Activated naive CD8-positive, alpha-beta T cell treated with anti-CD3 and anti-CD28 coated beads, Interleukin-2, amount 50 U/mL, for 24 hours (primary cell): ENCODE results near the gene THADA.

Source experiments
- ATAC-seq: fragments of 150-1000 bp; cut with Tn5 transposase; one replicate; pipeline ENCODE4 v1.10.0; 2021
- DNase-seq: peaks from one replicate; pipeline ENCODE4 v3.0.0; 2021
- H3K27ac Mint-ChIP-seq: one replicate; pipeline ENCODE4 v1.8.0; 2021; ENCODE audit warnings: mild to moderate bottlenecking, mixed read lengths
- H3K27me3 Mint-ChIP-seq: one replicate; pipeline ENCODE4 v1.8.0; 2021; ENCODE audit warnings: mixed read lengths
- H3K36me3 Mint-ChIP-seq: one replicate; pipeline ENCODE4 v1.8.0; 2021; ENCODE audit warnings: low read depth, mixed read lengths
- H3K4me1 Mint-ChIP-seq: one replicate; pipeline ENCODE4 v1.8.0; 2021; ENCODE audit warnings: mixed read lengths
- H3K4me3 Mint-ChIP-seq: one replicate; pipeline ENCODE4 v1.8.0; 2021; ENCODE audit warnings: mild to moderate bottlenecking, moderate library complexity, mixed read lengths
- H3K9me3 Mint-ChIP-seq: one replicate; pipeline ENCODE4 v1.8.0; 2021; ENCODE audit warnings: mixed read lengths

THADA gene

GRCh38 chr2:43426305-43427031 lies 169.4 kb downstream of the THADA start:
- H3K4me3 Mint-ChIP-seq, result no peak overlapping the region
- H3K27me3 Mint-ChIP-seq, result no peaks in the 10 kb centered on the region
- H3K4me1 Mint-ChIP-seq, result peaks cover 47% of the 10 kb centered on the region
- peak; percentile 55 for DNase-seq
- no peaks in the 10 kb centered on the region for H3K9me3 Mint-ChIP-seq
- peak overlapping the region; percentile 68 for H3K27ac Mint-ChIP-seq
- ATAC-seq, result peak; percentile 94
- peaks cover 35% of the 10 kb centered on the region for H3K36me3 Mint-ChIP-seq

GRCh38 chr2:43425659-43426058 lies 170.2 kb downstream of the THADA start:
- ATAC-seq, result no peak
- peaks cover 47% of the 10 kb centered on the region for H3K4me1 Mint-ChIP-seq
- DNase-seq, result no peak
- H3K36me3 Mint-ChIP-seq, result peaks cover 37% of the 10 kb centered on the region
- no peak overlapping the region for H3K4me3 Mint-ChIP-seq
- H3K27ac Mint-ChIP-seq, result peak overlapping the region; percentile 49
- H3K9me3 Mint-ChIP-seq, result no peaks in the 10 kb centered on the region
- H3K27me3 Mint-ChIP-seq, result no peaks in the 10 kb centered on the region

- ATAC-seq (peak; percentile 60), DNase-seq (peak; percentile 12)
- H3K4me1 Mint-ChIP-seq, result peaks cover 50% of the 10 kb centered on the region
- H3K36me3 Mint-ChIP-seq, result peaks cover 41% of the 10 kb centered on the region
- peak overlapping the region; percentile 4 for H3K4me3 Mint-ChIP-seq
- peak overlapping the region; percentile 35 for H3K27ac Mint-ChIP-seq
- H3K27me3 Mint-ChIP-seq, result no peaks in the 10 kb centered on the region
- no peaks in the 10 kb centered on the region for H3K9me3 Mint-ChIP-seq
Measured at GRCh38 chr2:43424262-43425207, 171.3 kb downstream of the THADA start.

- peaks cover 50% of the 10 kb centered on the region for H3K4me1 Mint-ChIP-seq
- DNase-seq, result no peak
- no peak overlapping the region for H3K4me3 Mint-ChIP-seq
- no peaks in the 10 kb centered on the region for H3K9me3 Mint-ChIP-seq
- peaks cover 41% of the 10 kb centered on the region for H3K36me3 Mint-ChIP-seq
- H3K27me3 Mint-ChIP-seq, result no peaks in the 10 kb centered on the region
- peak overlapping the region; percentile 19 for H3K27ac Mint-ChIP-seq
- ATAC-seq, result no peak
Measured at GRCh38 chr2:43423941-43424261, 171.9 kb downstream of the THADA start.

- peaks cover 26% of the 10 kb centered on the region for H3K36me3 Mint-ChIP-seq
Measured at GRCh38 chr2:43421194-43421593, 174.6 kb downstream of the THADA start.

GRCh38 chr2:43420389-43420801 lies 175.4 kb downstream of the THADA start:
- no peak overlapping the region for H3K4me3 Mint-ChIP-seq
- DNase-seq (no peak), ATAC-seq (no peak)
- no peaks in the 10 kb centered on the region for H3K9me3 Mint-ChIP-seq
- peaks cover 25% of the 10 kb centered on the region for H3K36me3 Mint-ChIP-seq
- no peak overlapping the region for H3K27ac Mint-ChIP-seq
- peaks cover 26% of the 10 kb centered on the region for H3K4me1 Mint-ChIP-seq
- H3K27me3 Mint-ChIP-seq, result no peaks in the 10 kb centered on the region

More at GRCh38 chr2:43421194-43421593, 174.6 kb downstream of the THADA start:
- peaks cover 34% of the 10 kb centered on the region for H3K4me1 Mint-ChIP-seq
- DNase-seq (no peak), ATAC-seq (no peak)
- no peak overlapping the region for H3K4me3 Mint-ChIP-seq
- no peak overlapping the region for H3K27ac Mint-ChIP-seq
- no peaks in the 10 kb centered on the region for H3K27me3 Mint-ChIP-seq
- H3K9me3 Mint-ChIP-seq, result no peaks in the 10 kb centered on the region

- Mint-ChIP-seq H3K9me3 (no peaks in the 10 kb centered on the region), H3K4me3 (no peak overlapping the region), H3K4me1 (peaks cover 20% of the 10 kb centered on the region), H3K27me3 (no peaks in the 10 kb centered on the region), H3K36me3 (peaks cover 22% of the 10 kb centered on the region), H3K27ac (no peak overlapping the region)
- no peak for ATAC-seq
- DNase-seq, result no peak
Measured at GRCh38 chr2:43419876-43420275, 176.0 kb downstream of the THADA start.

- Mint-ChIP-seq H3K36me3 (peaks cover 26% of the 10 kb centered on the region), H3K9me3 (no peaks in the 10 kb centered on the region), H3K4me1 (peaks cover 14% of the 10 kb centered on the region), H3K27me3 (no peaks in the 10 kb centered on the region), H3K27ac (no peak overlapping the region), H3K4me3 (no peak overlapping the region)
- no peak for DNase-seq
- no peak for ATAC-seq
Measured at GRCh38 chr2:43419243-43419642, 176.6 kb downstream of the THADA start.

GRCh38 chr2:43418680-43419079 lies 177.2 kb downstream of the THADA start:
- no peaks in the 10 kb centered on the region for H3K27me3 Mint-ChIP-seq
- no peak overlapping the region for H3K27ac Mint-ChIP-seq
- H3K4me3 Mint-ChIP-seq, result no peak overlapping the region
- ATAC-seq, result no peak
- H3K4me1 Mint-ChIP-seq, result peaks cover 9% of the 10 kb centered on the region
- no peak for DNase-seq
- H3K9me3 Mint-ChIP-seq, result no peaks in the 10 kb centered on the region
- peaks cover 28% of the 10 kb centered on the region for H3K36me3 Mint-ChIP-seq

- Mint-ChIP-seq H3K4me1 (peaks cover 3% of the 10 kb centered on the region), H3K4me3 (no peak overlapping the region), H3K36me3 (peaks cover 31% of the 10 kb centered on the region), H3K27ac (no peak overlapping the region), H3K9me3 (no peaks in the 10 kb centered on the region), H3K27me3 (no peaks in the 10 kb centered on the region)
- DNase-seq, result no peak
- ATAC-seq, result no peak
Measured at GRCh38 chr2:43417300-43417699, 178.5 kb downstream of the THADA start.

GRCh38 chr2:43415592-43415991 lies 180.2 kb downstream of the THADA start:
- H3K27ac Mint-ChIP-seq, result no peak overlapping the region
- peaks cover 17% of the 10 kb centered on the region for H3K36me3 Mint-ChIP-seq
- no peaks in the 10 kb centered on the region for H3K27me3 Mint-ChIP-seq
- no peaks in the 10 kb centered on the region for H3K9me3 Mint-ChIP-seq
- ATAC-seq (no peak), DNase-seq (no peak)
- H3K4me3 Mint-ChIP-seq, result no peak overlapping the region
- peaks cover 3% of the 10 kb centered on the region for H3K4me1 Mint-ChIP-seq

GRCh38 chr2:43414586-43415135 lies 181.2 kb downstream of the THADA start:
- Mint-ChIP-seq H3K27me3 (no peaks in the 10 kb centered on the region), H3K36me3 (peaks cover 13% of the 10 kb centered on the region), H3K4me3 (no peak overlapping the region), H3K4me1 (no peaks in the 10 kb centered on the region), H3K9me3 (no peaks in the 10 kb centered on the region), H3K27ac (no peak overlapping the region)
- no peak for DNase-seq
- ATAC-seq, result no peak

GRCh38 chr2:43414033-43414432 lies 181.8 kb downstream of the THADA start:
- H3K9me3 Mint-ChIP-seq, result no peaks in the 10 kb centered on the region
- ATAC-seq (no peak), DNase-seq (no peak)
- H3K4me1 Mint-ChIP-seq, result no peaks in the 10 kb centered on the region
- no peak overlapping the region for H3K27ac Mint-ChIP-seq
- H3K36me3 Mint-ChIP-seq, result peaks cover 13% of the 10 kb centered on the region
- no peak overlapping the region for H3K4me3 Mint-ChIP-seq
- no peaks in the 10 kb centered on the region for H3K27me3 Mint-ChIP-seq

GRCh38 chr2:43412114-43412753 lies 183.6 kb downstream of the THADA start:
- DNase-seq (no peak), ATAC-seq (no peak)
- Mint-ChIP-seq H3K9me3 (no peaks in the 10 kb centered on the region), H3K4me3 (no peak overlapping the region), H3K27ac (no peak overlapping the region), H3K27me3 (no peaks in the 10 kb centered on the region), H3K4me1 (peaks cover 2% of the 10 kb centered on the region), H3K36me3 (peaks cover 13% of the 10 kb centered on the region)
